Activated CD8-positive, alpha-beta T cell treated with anti-CD3 and anti-CD28 coated beads, Interleukin-2, amount 10 ng/mL, durations not matched to agents 7 days and 5 days (primary cell): ENCODE measurements around the gene NAA38. TPM values are rescaled to one million over a fixed set of nuclear protein-coding genes. Genes with fewer than 3 reads are reported as not detected.
A peak's percentile ranks its signal among the peaks of the same experiment; 100 is the strongest.

Experiments used
- ATAC-seq: fragments of 150-1000 bp; cut with Tn5 transposase; one replicate; pipeline ENCODE4 v1.10.0; 2021; ENCODE audit warnings: moderate library complexity
- CTCF ChIA-PET: fragments of 350-600 bp; sonication (Branson Sonifier 250); formaldehyde crosslinking; loops from one replicate; lab custom pipeline; 2021; ENCODE audit warnings: antibody characterized with exemption; lab: Charles Lee
- POLR2A ChIA-PET: fragments of 350-600 bp; sonication (Branson Sonifier 250); formaldehyde crosslinking; loops from one replicate; lab custom pipeline; 2021; ENCODE audit warnings: antibody characterized with exemption; lab: Charles Lee
- DNase-seq: peaks from one replicate; pipeline ENCODE4 v3.0.0-alpha.2; 2020
- H3K27ac Mint-ChIP-seq: one replicate; pipeline ENCODE4 v1.8.0; 2021; ENCODE audit warnings: mild to moderate bottlenecking, mixed read lengths
- H3K27me3 Mint-ChIP-seq: one replicate; pipeline ENCODE4 v1.8.0; 2021; ENCODE audit warnings: low read depth, mixed read lengths
- H3K36me3 Mint-ChIP-seq: one replicate; pipeline ENCODE4 v1.8.0; 2021; ENCODE audit warnings: low read depth, mixed read lengths
- H3K4me1 Mint-ChIP-seq: one replicate; pipeline ENCODE4 v1.8.0; 2021; ENCODE audit warnings: low read depth, mixed read lengths
- H3K4me3 Mint-ChIP-seq: one replicate; pipeline ENCODE4 v1.8.0; 2021; ENCODE audit warnings: mild to moderate bottlenecking, mixed read lengths
- H3K9me3 Mint-ChIP-seq: one replicate; pipeline ENCODE4 v1.8.0; 2022; ENCODE audit warnings: mixed read lengths; ENCODE audit not compliant: insufficient read depth
- total RNA-seq, 2 experiments: library from RNA; stranded (reverse); gene quantifications; one replicate each; pipeline ENCODE4 v1.2.3, GENCODE V29; 2021

Gene NAA38
- total RNA-seq, 2 experiments from 2014 or later = 92.7 to 93.1 TPM

DNA sequence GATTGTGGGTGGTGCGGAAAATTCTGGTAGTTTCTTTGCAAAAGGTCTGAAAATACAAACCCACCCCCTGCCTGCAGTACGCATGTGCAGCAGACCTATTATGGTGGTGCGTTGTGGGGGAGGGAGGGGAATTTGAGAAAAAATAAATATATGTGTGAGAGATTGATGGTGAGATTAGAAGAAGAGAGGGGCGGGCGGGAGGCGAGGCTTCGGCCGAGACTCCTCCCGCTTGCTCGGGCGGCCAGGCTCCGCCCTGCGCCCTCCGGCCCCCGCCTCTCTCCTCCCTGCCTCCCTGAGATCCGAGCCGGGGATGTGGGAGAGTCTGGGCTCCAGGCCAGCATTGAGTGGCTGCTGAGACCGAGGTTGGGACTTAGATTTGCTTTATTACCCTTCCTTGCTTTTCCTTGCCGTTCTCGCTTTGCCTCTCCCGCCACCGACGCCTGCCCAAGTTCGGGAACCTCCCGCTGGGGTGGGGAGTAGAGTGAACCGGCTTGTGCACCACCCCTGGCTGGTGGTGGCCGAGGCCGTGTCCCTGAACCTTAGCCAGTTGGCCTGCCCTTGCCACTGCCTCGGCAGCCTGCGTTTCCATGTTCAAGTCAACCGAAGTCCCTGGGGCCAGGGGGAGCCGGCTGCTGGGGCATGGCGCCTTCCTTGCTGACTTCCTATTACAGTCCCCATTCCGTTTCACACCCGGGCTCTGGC, 30.3 kb upstream of the NAA38 start:
- Mint-ChIP-seq H3K9me3 (no peaks in the 10 kb centered on the region), H3K36me3 (peaks cover 25% of the 10 kb centered on the region), H3K4me1 (peaks cover 6% of the 10 kb centered on the region), H3K27me3 (no peaks in the 10 kb centered on the region), H3K27ac (no peak overlapping the region), H3K4me3 (no peak overlapping the region)
- DNase-seq (peak; percentile 94), ATAC-seq (peak; percentile 73)
- POLR2A ChIA-PET = no interaction called here
- CTCF ChIA-PET = no interaction called here

DNA sequence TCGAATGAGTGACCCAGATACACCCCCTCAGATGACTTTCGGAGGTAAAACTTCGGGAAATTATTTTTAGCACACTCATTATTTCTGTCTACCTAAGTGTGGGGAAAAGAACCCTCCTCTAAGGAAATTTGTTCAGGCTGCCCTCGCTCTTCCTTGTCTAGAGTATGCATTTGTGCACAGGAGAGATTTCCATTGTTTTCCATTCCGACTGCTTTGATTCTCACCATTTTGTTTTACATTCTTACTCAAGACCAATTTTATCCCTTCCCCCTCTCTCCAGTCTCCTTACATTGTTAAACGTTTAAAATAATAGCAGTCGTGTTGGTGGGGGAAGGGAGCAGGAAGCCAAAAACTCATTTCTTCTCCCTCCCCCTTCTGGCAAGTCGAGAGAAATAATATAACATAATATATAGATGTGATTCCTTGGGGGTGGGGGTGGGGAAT, 29.7 kb upstream of the NAA38 start:
- DNase-seq = no peak
- Mint-ChIP-seq H3K27me3 (no peaks in the 10 kb centered on the region), H3K4me3 (no peak overlapping the region), H3K4me1 (peaks cover 6% of the 10 kb centered on the region), H3K36me3 (peaks cover 24% of the 10 kb centered on the region), H3K27ac (no peak overlapping the region), H3K9me3 (no peaks in the 10 kb centered on the region)
- ChIA-PET POLR2A (interaction anchor here (1.4 to 1.7 kb wide), 2 partner anchors 19 to 30 kb away, joined by 9 to 12 read pairs; partner anchors contain the start of gene NAA38), CTCF (no interaction called here)
- ATAC-seq = peak; percentile 13

DNA sequence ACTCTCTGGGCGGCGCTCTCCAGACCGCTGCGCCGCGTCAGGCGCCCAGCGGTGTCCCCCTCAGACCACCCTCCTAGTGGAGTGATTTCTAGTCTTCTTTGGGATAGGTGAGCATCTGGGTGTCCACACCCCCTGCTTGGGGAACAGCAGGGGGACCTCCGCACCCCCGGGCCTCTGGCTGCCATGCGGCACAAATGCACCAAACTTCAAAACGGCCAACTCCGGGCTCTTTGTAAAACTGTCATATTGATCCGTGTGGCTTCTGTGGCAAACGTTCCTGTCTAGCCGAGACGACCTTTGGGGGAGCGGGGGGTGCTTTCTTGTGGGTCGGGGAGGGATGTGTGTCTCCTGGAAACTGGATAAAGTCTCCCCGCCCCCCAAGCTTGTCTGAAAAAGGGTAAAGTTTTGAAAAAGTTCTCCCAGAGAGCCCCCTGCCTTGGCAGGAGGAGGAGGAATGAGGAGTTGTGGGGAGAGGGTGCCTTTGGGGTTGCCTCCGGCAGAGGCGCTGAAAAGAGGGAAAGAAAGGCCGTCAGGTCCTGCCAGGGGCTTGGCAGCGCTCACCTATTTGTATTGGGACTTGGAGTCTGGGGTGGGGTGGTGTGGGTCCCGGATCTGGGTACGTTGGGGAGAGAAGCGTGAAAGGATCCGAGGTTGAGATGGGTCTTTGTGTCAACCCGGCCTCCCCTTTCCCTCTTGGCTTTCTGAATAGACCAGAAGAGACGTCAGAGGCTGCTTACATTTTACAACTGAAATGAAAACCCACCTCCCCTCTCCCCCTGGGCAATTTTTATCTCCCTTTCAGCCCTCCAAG, 29.1 kb upstream of the NAA38 start:
- Mint-ChIP-seq H3K27me3 (no peaks in the 10 kb centered on the region), H3K36me3 (peaks cover 20% of the 10 kb centered on the region), H3K9me3 (no peaks in the 10 kb centered on the region), H3K4me1 (peaks cover 6% of the 10 kb centered on the region), H3K4me3 (no peak overlapping the region), H3K27ac (no peak overlapping the region)
- peak; percentile 21 for ATAC-seq
- ChIA-PET CTCF (interaction anchor here (0.9 to 1.9 kb wide), 5 partner anchors 17 to 45 kb away, joined by 3 to 8 read pairs (median 4); partner anchors contain the start of genes CNTROB, NAA38 and TRAPPC1), POLR2A (interaction anchor here (0.6 to 1.7 kb wide), 5 partner anchors 13 to 44 kb away, joined by 3 to 12 read pairs (median 4); partner anchors contain the start of gene NAA38)
- peak; percentile 72 for DNase-seq

GRCh38 chr17:7885367-7886226, 28.2 kb upstream of the NAA38 start:
- peaks cover 13% of the 10 kb centered on the region for H3K36me3 Mint-ChIP-seq
- ATAC-seq = peak; percentile 8

DNA sequence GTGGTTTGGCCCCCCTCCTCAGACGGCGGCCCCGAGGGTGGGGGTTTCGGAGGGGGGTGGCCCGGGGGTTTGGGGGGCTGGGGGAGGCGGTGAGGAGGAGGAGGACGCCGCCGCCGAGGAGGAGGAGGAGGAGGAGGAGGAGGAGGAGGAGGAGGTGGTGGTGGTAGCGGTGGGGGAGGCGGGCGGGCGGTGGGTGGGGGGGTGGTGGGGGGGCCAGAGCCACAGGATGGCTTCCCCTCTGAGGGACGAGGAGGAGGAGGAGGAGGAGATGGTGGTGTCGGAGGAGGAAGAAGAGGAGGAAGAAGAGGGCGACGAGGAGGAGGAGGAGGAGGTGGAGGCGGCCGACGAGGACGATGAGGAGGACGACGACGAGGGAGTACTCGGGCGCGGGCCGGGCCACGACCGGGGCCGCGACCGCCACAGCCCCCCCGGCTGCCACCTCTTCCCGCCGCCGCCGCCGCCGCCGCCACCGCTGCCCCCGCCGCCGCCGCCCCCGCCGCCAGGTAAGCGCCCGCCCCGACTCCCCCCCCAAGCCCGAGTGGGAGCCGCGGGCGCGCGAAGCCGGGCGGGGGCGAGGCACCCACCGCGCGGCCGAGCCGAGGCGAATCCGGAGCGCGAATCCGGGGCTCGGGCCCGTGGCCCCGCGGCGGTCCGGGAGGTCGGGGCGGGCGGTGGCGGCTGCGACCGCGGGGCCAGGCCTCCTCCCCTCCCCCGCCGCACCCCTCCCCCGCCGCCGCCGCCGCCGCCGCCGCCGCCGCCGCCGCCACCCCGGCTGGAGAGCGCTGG, 27.4 kb upstream of the NAA38 start:
- Mint-ChIP-seq H3K9me3 (no peaks in the 10 kb centered on the region), H3K27me3 (no peaks in the 10 kb centered on the region), H3K4me1 (no peaks in the 10 kb centered on the region), H3K4me3 (peak overlapping the region; percentile 65), H3K36me3 (peaks cover 5% of the 10 kb centered on the region), H3K27ac (peak overlapping the region; percentile 81)
- ATAC-seq (peak; percentile 5), DNase-seq (peak; percentile 49)
- POLR2A ChIA-PET = interaction anchor here (1.0 to 1.3 kb wide), 2 partner anchors 48 to 289 kb away, joined by 4 read pairs; no protein-coding TSS in a partner anchor
- CTCF ChIA-PET = interaction anchor here (1.5 to 1.9 kb wide), 4 partner anchors 16 to 28 kb away, joined by 4 to 8 read pairs (median 6); partner anchors contain the start of gene NAA38

More at GRCh38 chr17:7885367-7886226, 28.2 kb upstream of the NAA38 start:
- Mint-ChIP-seq H3K27me3 (no peaks in the 10 kb centered on the region), H3K9me3 (no peaks in the 10 kb centered on the region), H3K4me1 (peaks cover 3% of the 10 kb centered on the region), H3K4me3 (peak overlapping the region; percentile 61), H3K27ac (peak overlapping the region; percentile 61)
- DNase-seq = peak; percentile 60
- ChIA-PET POLR2A (interaction anchor here (0.6 to 1.7 kb wide), 7 partner anchors 14 to 272 kb away, joined by 3 to 12 read pairs (median 4); partner anchors contain the start of gene NAA38), CTCF (interaction anchor here (0.9 to 1.9 kb wide), 5 partner anchors 17 to 46 kb away, joined by 3 to 8 read pairs (median 4); partner anchors contain the start of genes CNTROB, NAA38 and TRAPPC1)

DNA sequence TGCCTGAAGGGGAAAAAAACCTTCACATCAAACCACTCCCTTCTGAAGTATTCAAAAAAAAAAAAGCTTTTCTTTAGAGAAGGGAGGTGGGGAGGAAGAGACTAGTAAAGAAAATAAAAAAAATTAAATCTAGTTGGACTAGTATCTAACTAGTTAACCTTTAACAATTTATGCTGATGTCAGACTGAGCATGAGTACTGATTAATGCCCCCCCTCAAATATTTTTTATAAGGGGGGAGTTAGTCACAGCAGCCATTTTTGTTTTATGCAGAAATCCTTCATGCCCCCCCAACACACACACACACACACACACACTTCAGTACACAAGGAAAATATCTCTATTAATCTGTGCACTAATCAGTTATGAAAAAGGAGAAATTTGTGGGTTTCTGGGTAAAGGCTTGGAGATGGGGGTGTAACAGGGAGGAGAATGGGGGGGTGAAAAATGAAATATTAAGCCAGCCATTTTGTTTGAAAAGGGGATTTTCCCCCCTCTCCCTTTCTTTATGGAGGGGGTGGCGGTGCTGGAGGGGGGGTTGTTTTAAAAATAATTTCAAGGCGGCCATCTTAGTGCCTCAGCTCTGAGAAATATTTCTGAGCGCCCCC, 26.5 kb upstream of the NAA38 start:
- ChIA-PET CTCF (interaction anchor here (1.1 to 1.9 kb wide), 4 partner anchors 15 to 27 kb away, joined by 4 to 10 read pairs (median 6); partner anchors contain the start of gene NAA38), POLR2A (interaction anchor here (0.6 to 1.0 kb wide), 4 partner anchors 20 to 290 kb away, joined by 3 to 4 read pairs (median 4); no protein-coding TSS in a partner anchor)
- ATAC-seq (no peak), DNase-seq (peak; percentile 45)
- Mint-ChIP-seq H3K9me3 (no peaks in the 10 kb centered on the region), H3K27me3 (no peaks in the 10 kb centered on the region), H3K4me3 (peak overlapping the region; percentile 72), H3K27ac (peak overlapping the region; percentile 79), H3K36me3 (peaks cover 4% of the 10 kb centered on the region), H3K4me1 (no peaks in the 10 kb centered on the region)

GRCh38 chr17:7882629-7883028, 25.3 kb upstream of the NAA38 start:
- no peaks in the 10 kb centered on the region for H3K4me1 Mint-ChIP-seq
- no peaks in the 10 kb centered on the region for H3K27me3 Mint-ChIP-seq
- ChIA-PET POLR2A (interaction anchor here (0.6 kb wide), 1 partner anchor 555 kb away, joined by 3 read pairs; no protein-coding TSS in a partner anchor), CTCF (interaction anchor here (0.9 to 1.9 kb wide), 8 partner anchors 11 to 174 kb away, joined by 3 to 10 read pairs (median 4); partner anchors contain the start of gene NAA38)
- H3K4me3 Mint-ChIP-seq = no peak overlapping the region
- peaks cover 4% of the 10 kb centered on the region for H3K36me3 Mint-ChIP-seq
- H3K9me3 Mint-ChIP-seq = no peaks in the 10 kb centered on the region
- ATAC-seq = no peak
- H3K27ac Mint-ChIP-seq = no peak overlapping the region
- no peak for DNase-seq

DNA sequence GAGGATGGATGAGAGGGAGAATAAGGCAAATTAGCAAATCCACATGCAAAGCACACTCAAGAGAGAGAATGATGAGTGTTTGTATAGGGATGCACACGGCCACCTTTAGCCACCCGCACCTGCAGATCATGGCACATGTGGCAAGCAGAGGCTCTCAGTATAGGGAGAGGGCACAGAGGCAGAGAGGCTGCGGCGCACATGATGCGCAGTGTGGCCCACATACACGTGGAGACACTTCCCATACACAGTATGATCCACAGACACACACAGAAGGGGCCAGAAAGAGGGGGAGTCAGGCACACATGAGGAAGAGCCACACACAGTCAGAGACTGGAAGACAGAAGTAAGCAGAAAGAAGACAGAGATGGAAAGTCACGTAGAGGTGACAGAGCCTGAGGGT, 24.7 kb upstream of the NAA38 start:
- Mint-ChIP-seq H3K9me3 (no peaks in the 10 kb centered on the region), H3K36me3 (peaks cover 6% of the 10 kb centered on the region), H3K4me3 (no peak overlapping the region), H3K4me1 (no peaks in the 10 kb centered on the region), H3K27me3 (no peaks in the 10 kb centered on the region), H3K27ac (no peak overlapping the region)
- ATAC-seq (no peak), DNase-seq (no peak)
- ChIA-PET CTCF (interaction anchor here (1.6 kb wide), 1 partner anchor 13 kb away, joined by 7 read pairs; no protein-coding TSS in a partner anchor), POLR2A (interaction anchor here (0.6 kb wide), 1 partner anchor 555 kb away, joined by 3 read pairs; no protein-coding TSS in a partner anchor)

DNA sequence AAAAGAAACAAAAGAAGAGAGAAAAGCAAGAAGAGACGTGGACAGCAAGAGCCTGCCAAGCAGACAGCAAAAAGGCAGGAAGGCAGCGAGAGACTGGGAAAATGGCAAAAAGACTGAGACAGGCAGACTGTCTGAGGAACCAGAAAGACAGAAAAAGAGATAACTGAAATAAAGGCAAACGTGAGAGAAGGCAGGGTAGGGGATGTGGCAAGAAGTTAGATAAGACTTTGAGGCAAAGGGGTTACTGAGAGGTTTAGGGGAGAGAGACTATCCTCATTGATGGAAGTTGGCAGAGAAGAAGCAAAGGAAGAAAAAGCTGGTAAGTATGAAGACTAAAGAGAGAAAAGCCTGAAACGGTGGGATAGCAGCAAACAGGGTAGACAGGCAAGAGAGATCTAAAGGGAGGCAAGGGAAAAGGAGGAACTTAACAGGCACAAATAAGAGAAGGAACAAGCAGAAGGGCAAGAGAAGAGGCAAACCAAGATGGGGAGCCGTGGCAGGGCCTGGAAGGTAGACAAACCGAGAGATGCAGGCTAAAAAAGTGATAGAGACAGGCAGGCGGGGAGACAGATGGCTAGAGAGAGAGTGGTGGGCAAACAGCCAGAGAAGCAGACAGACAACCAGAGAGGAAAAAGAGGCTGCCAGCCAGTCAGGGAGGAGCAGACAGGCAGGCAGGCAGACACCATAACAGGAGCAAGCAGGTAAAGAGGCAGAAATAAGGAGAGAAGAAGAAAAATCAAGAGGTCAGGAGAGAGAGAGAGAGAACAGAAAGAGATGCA, 24.1 kb upstream of the NAA38 start:
- ATAC-seq (no peak), DNase-seq (no peak)
- POLR2A ChIA-PET = no interaction called here
- CTCF ChIA-PET = no interaction called here
- H3K27ac Mint-ChIP-seq = no peak overlapping the region
- H3K36me3 Mint-ChIP-seq = peaks cover 6% of the 10 kb centered on the region
- H3K27me3 Mint-ChIP-seq = no peaks in the 10 kb centered on the region
- no peak overlapping the region for H3K4me3 Mint-ChIP-seq
- no peaks in the 10 kb centered on the region for H3K9me3 Mint-ChIP-seq
- no peaks in the 10 kb centered on the region for H3K4me1 Mint-ChIP-seq
